Activated CD8-positive, alpha-beta memory T cell treated with anti-CD3 and anti-CD28 coated beads for 36 hours (primary cell): ENCODE measurements around the gene AHI1. TPM values are rescaled to one million over a fixed set of nuclear protein-coding genes. Genes with fewer than 3 reads are reported as not detected.

Source experiments
- CTCF ChIA-PET: fragments of 350-600 bp; sonication (Branson Sonifier 250); formaldehyde crosslinking; loops from one replicate; lab custom pipeline; 2021; ENCODE audit warnings: antibody characterized with exemption; lab: Charles Lee
- POLR2A ChIA-PET: fragments of 350-600 bp; sonication (Branson Sonifier 250); formaldehyde crosslinking; loops from one replicate; lab custom pipeline; 2021; ENCODE audit warnings: antibody characterized with exemption; lab: Charles Lee
- total RNA-seq, 2 experiments: library from RNA; stranded (reverse); gene quantifications; one replicate each; pipeline ENCODE4 v1.2.3, GENCODE V29; 2021

The AHI1 gene
- total RNA-seq, 2 experiments from 2014 or later: 42.4 to 46.2 TPM

- CTCF ChIA-PET: interaction anchor here (1.0 kb wide), 1 partner anchor 15 kb away, joined by 3 read pairs; no protein-coding TSS in a partner anchor
- POLR2A ChIA-PET: no interaction called here
Observed at GRCh38 chr6:135320721-135321621, 176.6 kb downstream of the AHI1 start.

- CTCF ChIA-PET: interaction anchor here (1.0 kb wide), 1 partner anchor 16 kb away, joined by 3 read pairs; no protein-coding TSS in a partner anchor
Observed at GRCh38 chr6:135319819-135320218, 177.7 kb downstream of the AHI1 start.

GRCh38 chr6:135318738-135319469 lies 178.6 kb downstream of the AHI1 start:
- ChIA-PET POLR2A (no interaction called here), CTCF (no interaction called here)

More at GRCh38 chr6:135319819-135320218, 177.7 kb downstream of the AHI1 start:
- POLR2A ChIA-PET: no interaction called here

- ChIA-PET CTCF (no interaction called here), POLR2A (no interaction called here)
Observed at GRCh38 chr6:135314543-135314942, 183.0 kb downstream of the AHI1 start.

- CTCF ChIA-PET: no interaction called here
- POLR2A ChIA-PET: no interaction called here
Observed at GRCh38 chr6:135311446-135312200, 185.9 kb downstream of the AHI1 start.

- ChIA-PET POLR2A (no interaction called here), CTCF (no interaction called here)
Observed at GRCh38 chr6:135310291-135310690, 187.2 kb downstream of the AHI1 start.

GRCh38 chr6:135306740-135307420 lies 190.7 kb downstream of the AHI1 start:
- ChIA-PET CTCF (no interaction called here), POLR2A (no interaction called here)

- ChIA-PET CTCF (no interaction called here), POLR2A (no interaction called here)
Observed at GRCh38 chr6:135306166-135306565, 191.4 kb downstream of the AHI1 start.

- ChIA-PET CTCF (no interaction called here), POLR2A (no interaction called here)
Observed at GRCh38 chr6:135305684-135306083, 191.9 kb downstream of the AHI1 start.

GRCh38 chr6:135304883-135305282 lies 192.7 kb downstream of the AHI1 start:
- POLR2A ChIA-PET: no interaction called here
- CTCF ChIA-PET: no interaction called here

- CTCF ChIA-PET: no interaction called here
- POLR2A ChIA-PET: no interaction called here
Observed at GRCh38 chr6:135301304-135301703, 196.2 kb downstream of the AHI1 start.

GRCh38 chr6:135300576-135300975 lies 197.0 kb downstream of the AHI1 start:
- POLR2A ChIA-PET: interaction anchor here (0.7 kb wide), 1 partner anchor 11 kb away, joined by 3 read pairs; no protein-coding TSS in a partner anchor
- CTCF ChIA-PET: no interaction called here

- ChIA-PET POLR2A (no interaction called here), CTCF (no interaction called here)
Observed at GRCh38 chr6:135299256-135299655, 198.3 kb downstream of the AHI1 start.

- POLR2A ChIA-PET: interaction anchor here (0.5 kb wide), 1 partner anchor 40 kb away, joined by 7 read pairs; no protein-coding TSS in a partner anchor
- CTCF ChIA-PET: no interaction called here
Observed at GRCh38 chr6:135298455-135298854, 199.1 kb downstream of the AHI1 start.

GRCh38 chr6:135296715-135297114 lies 200.8 kb downstream of the AHI1 start:
- CTCF ChIA-PET: no interaction called here
- POLR2A ChIA-PET: no interaction called here

- CTCF ChIA-PET: no interaction called here
- POLR2A ChIA-PET: no interaction called here
Observed at GRCh38 chr6:135295085-135295484, 202.5 kb downstream of the AHI1 start.

- POLR2A ChIA-PET: interaction anchor here (0.6 kb wide), 1 partner anchor 32 kb away, joined by 3 read pairs; no protein-coding TSS in a partner anchor
Observed at GRCh38 chr6:135291288-135292076, 206.1 kb downstream of the AHI1 start.

GRCh38 chr6:135289816-135290215 lies 207.7 kb downstream of the AHI1 start:
- ChIA-PET POLR2A (no interaction called here), CTCF (no interaction called here)

More at GRCh38 chr6:135291288-135292076, 206.1 kb downstream of the AHI1 start:
- CTCF ChIA-PET: no interaction called here
